IPS-NIHi11 (cell line): Measurements from ENCODE around the gene RPL12.
A peak's percentile ranks its signal among the peaks of the same experiment; 100 is the strongest.
"Not testable (repeated sequence)": the region's sequence is repeated elsewhere in the genome, so short reads cannot be mapped to it uniquely, and the experiment has no call there.

ENCODE experiments used
- DNase-seq: peaks from one replicate; pipeline ENCODE4 v3.0.0; 2012; ENCODE audit warnings: mixed read lengths, low spot score

Gene RPL12

GRCh38 chr9:127467621-127468020 lies 16.4 kb upstream of the RPL12 start:
- DNase-seq: no peak

GRCh38 chr9:127466407-127466917 lies 15.3 kb upstream of the RPL12 start:
- not testable (repeated sequence) for DNase-seq

DNA sequence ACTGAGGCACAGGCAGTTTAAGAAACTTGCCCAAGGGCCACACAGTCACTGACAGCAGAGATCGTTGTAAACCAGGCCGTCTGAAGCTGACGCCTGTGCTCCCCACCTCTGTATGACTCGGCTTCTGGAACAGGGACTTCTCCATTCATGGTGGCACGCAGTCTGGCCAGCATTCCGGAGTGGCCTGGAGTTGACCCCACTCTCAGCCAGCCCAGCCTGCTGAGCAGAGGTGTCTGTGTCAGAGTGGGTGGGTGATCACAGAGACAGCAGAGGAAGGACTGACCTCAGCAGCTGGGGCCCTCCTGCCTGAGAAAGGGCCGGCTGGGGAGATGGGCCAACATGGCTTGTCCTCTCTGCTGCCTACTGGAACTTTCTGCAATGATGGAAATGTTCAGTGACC lies 12.7 kb upstream of the RPL12 start:
- no peak for DNase-seq

GRCh38 chr9:127463382-127463781 lies 12.2 kb upstream of the RPL12 start:
- DNase-seq: no peak

DNA sequence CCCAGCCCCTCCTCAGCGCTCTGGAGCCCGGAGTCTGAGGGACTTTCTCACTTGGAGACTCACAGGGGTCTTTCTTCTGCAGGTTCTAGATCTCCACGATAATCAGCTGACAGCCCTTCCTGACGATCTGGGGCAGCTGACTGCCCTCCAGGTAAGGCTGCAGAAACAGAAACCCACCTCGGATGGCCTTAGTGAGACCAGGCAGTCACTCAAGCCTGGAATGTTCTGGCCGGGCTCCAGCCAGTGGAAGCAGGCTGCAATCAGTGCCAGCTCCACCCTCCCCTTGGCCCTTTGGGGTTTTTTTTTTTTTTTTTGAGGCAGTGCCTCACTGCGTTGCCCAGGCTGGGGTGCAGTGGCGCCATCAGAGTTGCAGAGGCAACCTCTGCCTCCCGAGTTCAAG lies 7.7 kb upstream of the RPL12 start:
- DNase-seq: no peak

GRCh38 chr9:127457191-127457878 lies 6.1 kb upstream of the RPL12 start:
- no peak for DNase-seq

DNA sequence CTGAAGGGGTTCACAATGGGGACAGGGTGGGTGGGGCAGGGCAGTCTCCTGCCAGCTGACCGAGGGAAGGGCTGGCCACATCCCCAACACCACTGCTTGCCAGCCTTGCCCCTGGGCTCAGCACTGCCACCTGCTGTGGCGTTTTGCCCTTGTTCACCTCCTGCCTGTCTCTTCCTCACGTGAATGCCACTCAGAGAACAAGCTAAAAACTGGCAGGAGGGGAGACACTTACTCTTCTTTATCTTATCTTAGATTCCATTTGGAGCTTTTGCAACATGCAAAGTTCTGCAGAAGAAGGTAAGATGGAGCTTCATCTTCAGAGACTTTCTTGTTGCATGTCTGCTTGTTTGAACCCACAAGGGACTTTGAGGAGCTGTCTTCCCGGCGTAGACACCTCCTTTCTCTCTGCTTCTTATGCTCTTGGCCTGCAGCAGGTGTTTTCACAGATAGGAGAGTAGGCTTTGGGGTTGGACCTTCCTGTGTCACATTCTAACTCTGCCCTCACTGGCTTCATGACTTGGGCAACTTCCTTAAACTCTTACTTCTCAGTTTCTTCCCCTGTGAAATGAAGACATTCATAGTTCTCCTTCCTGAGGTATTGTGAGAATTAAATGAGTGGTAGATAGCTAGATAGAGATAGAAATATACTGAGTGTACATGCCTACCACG lies 4.3 kb upstream of the RPL12 start:
- DNase-seq: peak; percentile 52

DNA sequence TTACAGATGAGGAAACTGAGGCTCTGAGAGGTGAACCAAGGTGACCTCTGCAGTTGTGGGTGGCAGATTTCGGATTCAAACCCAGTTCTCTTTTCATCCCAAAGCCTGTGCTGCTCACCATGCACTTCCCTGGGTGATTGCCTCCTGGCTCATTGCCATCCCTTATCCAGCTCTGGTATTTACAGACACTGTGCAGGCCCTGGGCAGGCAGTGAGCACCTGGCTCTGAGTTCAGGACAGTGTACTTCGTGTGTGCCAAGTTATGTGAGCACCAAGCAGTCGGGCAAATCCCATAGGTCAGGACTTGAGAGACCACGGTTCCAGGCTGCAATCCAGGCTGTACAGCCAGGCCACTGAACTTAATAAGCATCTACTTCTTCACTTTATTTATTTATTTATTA lies 1.5 kb upstream of the RPL12 start:
- no peak for DNase-seq

GRCh38 chr9:127451858-127452656 lies 851 bp upstream of the RPL12 start:
- DNase-seq: peak; percentile 70

DNA sequence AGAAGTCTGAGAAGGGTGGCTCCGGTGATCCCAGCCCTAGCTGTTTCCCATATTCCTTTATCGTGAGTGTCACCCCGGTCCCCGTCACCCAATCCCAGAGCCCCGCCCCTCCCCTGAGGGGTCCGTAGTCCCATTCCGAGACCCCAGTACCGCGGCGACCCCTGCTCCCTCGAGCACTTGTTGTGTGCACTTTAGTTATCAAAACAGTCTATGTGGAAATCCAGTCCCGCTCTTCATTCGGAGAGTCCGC lies 327 bp upstream of the RPL12 start:
- no peak for DNase-seq

- DNase-seq: no peak
These were observed 904 bp downstream of the RPL12 start for GRCh38 chr9:127450243-127450760.

- DNase-seq: no peak
These were observed 1.8 kb downstream of the RPL12 start for GRCh38 chr9:127449332-127449966.

- DNase-seq: no peak
These were observed 2.9 kb downstream of the RPL12 start for GRCh38 chr9:127448112-127448805.

DNA sequence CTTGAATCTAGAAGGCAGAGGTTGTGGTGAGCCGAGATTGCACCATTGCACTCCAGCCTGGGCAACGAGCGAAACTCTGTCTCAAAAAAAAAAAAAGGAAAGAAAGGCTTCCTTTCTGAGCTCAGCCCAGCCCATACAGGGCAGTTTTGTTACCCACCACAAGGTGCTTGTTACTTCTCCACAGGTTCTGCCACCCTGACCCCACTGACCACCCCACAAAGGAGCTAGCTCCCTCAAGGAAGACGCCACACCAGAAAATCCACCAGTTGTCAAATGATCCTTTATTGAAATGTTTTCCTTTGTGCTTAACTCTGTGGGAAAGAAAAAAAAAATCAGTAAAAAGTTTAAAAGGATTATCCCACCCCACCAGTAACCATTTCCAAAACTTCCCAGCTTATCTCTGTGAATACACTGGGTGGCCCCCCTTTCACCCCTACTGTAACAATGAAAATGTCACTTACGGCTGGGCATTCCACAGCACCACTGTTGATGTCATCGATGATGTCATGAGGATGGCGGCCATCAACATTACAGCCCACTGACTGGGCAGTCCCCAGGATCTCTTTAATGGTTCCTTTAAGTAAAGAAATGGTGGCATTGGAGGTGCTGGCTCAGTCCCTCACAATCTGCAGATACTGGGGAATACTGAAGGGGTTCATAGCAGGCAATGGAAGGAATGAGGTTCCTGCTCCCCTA lies 3.6 kb downstream of the RPL12 start:
- no peak for DNase-seq

DNA sequence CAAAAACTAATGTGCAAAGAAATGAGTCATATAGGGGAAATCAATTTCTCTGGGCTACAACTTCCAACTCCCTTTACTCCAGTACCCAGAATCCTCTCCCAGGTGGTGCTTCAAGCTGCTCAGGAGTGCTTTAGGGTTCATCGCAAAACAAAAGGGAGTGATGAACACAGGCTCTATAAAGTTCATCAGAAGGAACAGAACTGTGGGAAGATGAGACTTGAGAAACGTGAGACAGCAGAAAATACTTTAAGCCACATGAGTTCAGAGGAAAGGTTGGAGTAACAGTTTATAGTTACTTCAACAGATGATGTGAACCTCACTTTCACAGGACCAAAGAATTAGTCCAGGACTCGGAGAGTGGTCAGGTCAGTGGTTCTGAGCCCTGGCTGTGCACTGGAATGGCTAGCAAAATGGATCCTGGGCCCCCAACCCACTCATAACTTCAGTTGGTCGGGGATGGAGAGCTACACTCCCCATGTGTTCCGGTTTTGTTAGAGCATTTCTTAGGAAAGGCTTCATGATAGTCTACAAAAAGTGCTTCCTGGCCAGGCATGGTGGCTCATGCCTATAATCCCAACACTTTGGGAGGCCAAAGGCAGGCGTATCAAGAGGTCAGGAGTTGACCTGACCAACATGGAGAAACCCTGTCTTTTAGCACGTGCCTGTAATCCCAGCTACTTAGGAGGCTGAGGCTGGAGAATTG lies 4.3 kb downstream of the RPL12 start:
- DNase-seq: no peak

DNA sequence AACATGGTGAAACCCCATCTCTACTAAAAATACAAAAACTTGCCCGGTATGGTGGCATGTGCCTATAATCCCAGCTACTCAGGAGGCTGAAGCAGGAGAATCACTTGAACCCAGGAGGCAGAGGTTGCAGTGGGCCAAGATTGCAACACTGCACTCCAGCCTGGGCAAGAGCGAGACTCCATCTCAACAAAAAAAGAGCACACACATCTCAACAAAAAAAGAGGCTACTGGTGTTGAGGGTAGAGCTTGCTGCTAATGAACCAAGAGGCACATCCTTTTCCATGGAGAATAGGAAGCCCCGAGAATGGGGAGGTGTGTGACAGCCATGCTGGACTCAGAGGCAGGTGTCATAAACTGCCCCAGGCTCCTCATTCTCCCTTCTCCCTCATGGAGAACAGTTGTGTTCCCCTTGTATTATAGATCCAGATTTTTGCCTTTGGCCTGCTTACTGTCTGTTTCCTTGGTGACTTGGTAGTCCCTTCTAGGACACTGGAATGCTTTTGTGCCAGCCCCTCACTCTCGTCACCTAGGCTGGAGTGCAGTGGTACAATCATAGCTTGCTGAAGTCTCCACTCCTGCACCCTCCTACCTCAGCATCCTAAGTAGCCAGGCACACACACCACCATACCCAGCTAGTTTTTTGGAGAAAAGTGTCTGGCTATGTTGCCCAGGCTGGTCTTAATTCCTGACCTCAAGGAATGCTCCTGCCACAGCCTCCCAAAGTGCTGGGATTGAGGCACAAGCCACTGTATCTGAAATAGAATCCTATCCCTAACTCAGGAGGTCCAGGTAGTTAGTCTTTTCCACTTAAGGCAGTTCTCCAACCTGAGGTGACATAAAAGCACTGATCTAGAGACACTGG lies 5.1 kb downstream of the RPL12 start:
- no peak for DNase-seq

- DNase-seq: no peak
These were observed 6.0 kb downstream of the RPL12 start for GRCh38 chr9:127444921-127445850.

DNA sequence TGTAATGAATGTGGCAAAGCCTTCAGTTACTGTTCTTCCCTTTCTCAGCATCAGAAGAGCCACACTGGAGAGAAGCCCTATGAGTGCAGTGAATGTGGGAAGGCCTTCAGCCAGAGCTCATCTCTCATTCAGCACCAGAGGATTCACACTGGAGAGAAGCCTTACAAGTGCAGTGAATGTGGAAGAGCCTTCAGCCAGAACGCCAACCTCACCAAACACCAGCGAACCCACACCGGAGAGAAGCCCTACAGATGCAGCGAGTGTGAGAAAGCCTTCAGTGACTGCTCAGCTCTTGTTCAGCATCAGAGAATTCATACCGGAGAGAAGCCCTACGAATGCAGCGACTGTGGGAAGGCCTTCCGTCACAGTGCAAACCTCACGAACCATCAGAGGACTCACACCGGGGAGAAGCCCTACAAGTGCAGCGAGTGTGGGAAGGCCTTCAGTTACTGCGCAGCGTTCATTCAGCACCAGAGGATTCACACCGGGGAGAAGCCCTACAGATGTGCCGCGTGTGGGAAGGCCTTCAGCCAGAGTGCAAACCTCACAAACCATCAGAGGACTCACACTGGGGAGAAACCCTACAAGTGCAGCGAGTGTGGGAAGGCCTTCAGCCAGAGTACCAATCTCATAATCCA lies 6.8 kb downstream of the RPL12 start:
- DNase-seq: no peak
